ENCODE measurements around the gene CTNS. TPM values are rescaled to one million over a fixed set of nuclear protein-coding genes. Genes with fewer than 3 reads are reported as not detected.
A peak's percentile ranks its signal among the peaks of the same experiment; 100 is the strongest.

CTNS gene
- total RNA-seq, 4 donors from 2014 or later: 15.0 to 141 (median 60.2) TPM

- intact Hi-C loops (cut with DNase I; ENCODE audit: low total_unique reads) (no loop called here), in situ Hi-C loops (cut with MboI; ENCODE audit: low sequenced_read_pairs in 4 of 4) (no loop called here)
- Histone ChIP-seq H3K36me3 (peaks cover 0 to 6% of the 10 kb centered on the region in 2 donors), H3K4me1 (peaks cover 0 to 3% of the 10 kb centered on the region in 2 donors), H3K4me3 (no peak overlapping the region), H3K27ac (no peak overlapping the region), H3K9me3 (no peaks in the 10 kb centered on the region), H3K27me3 (no peaks in the 10 kb centered on the region)
- TF ChIP-seq CTCF (IDR thresholded peaks at IDR 0.05 in 4 of 5, conservative IDR thresholded peaks at IDR 0.05 in 1 of 5) (no peak), POLR2A (IDR thresholded peaks at IDR 0.05) (no peak)
- DNase-seq (no peak), ATAC-seq (no peak)
Measured at GRCh38 chr17:3598078-3598477, 38.5 kb upstream of the CTNS start.

GRCh38 chr17:3600529-3601205 lies 35.9 kb upstream of the CTNS start:
- no peaks in the 10 kb centered on the region for H3K4me1 ChIP-seq
- DNase-seq (no peak), ATAC-seq (no peak)
- H3K27me3 ChIP-seq: no peaks in the 10 kb centered on the region
- no peak overlapping the region for H3K4me3 ChIP-seq
- intact Hi-C loops (cut with DNase I; ENCODE audit: low total_unique reads) (no loop called here), in situ Hi-C loops (cut with MboI; ENCODE audit: low sequenced_read_pairs in 4 of 4) (no loop called here)
- H3K36me3 ChIP-seq: peaks cover 0 to 15% of the 10 kb centered on the region in 2 donors
- no peak overlapping the region for H3K27ac ChIP-seq
- H3K9me3 ChIP-seq: no peaks in the 10 kb centered on the region
- TF ChIP-seq CTCF (IDR thresholded peaks at IDR 0.05 in 4 of 5, conservative IDR thresholded peaks at IDR 0.05 in 1 of 5) (no peak), POLR2A (IDR thresholded peaks at IDR 0.05) (no peak)

- intact Hi-C loops (cut with DNase I; ENCODE audit: low total_unique reads): no loop called here
- H3K4me3 ChIP-seq: no peak overlapping the region
- ATAC-seq: peak in 1 of 2 donors; percentile 53
- no peak overlapping the region for H3K27ac ChIP-seq
- H3K9me3 ChIP-seq: no peaks in the 10 kb centered on the region
- no peak for DNase-seq
- no peak for TF ChIP-seq POLR2A (IDR thresholded peaks at IDR 0.05)
- TF ChIP-seq CTCF (IDR thresholded peaks at IDR 0.05 in 4 of 5, conservative IDR thresholded peaks at IDR 0.05 in 1 of 5): peak in 4 of 5 experiments; percentile 24 to 40 (median 31)
- no peaks in the 10 kb centered on the region for H3K27me3 ChIP-seq
- H3K36me3 ChIP-seq: peaks cover 0 to 27% of the 10 kb centered on the region in 2 donors
- in situ Hi-C loops (cut with MboI; ENCODE audit: low sequenced_read_pairs in 4 of 4): no loop called here
- no peaks in the 10 kb centered on the region for H3K4me1 ChIP-seq
Measured at GRCh38 chr17:3602499-3602898, 34.1 kb upstream of the CTNS start.

- Histone ChIP-seq H3K27me3 (no peaks in the 10 kb centered on the region), H3K4me1 (no peaks in the 10 kb centered on the region), H3K9me3 (no peaks in the 10 kb centered on the region), H3K4me3 (no peak overlapping the region), H3K36me3 (peaks cover 0 to 35% of the 10 kb centered on the region in 2 donors), H3K27ac (no peak overlapping the region)
- intact Hi-C loops (cut with DNase I; ENCODE audit: low total_unique reads): no loop called here
- no peak for DNase-seq
- no peak for ATAC-seq
- TF ChIP-seq CTCF (IDR thresholded peaks at IDR 0.05 in 4 of 5, conservative IDR thresholded peaks at IDR 0.05 in 1 of 5): no peak
- no peak for TF ChIP-seq POLR2A (IDR thresholded peaks at IDR 0.05)
- in situ Hi-C loops (cut with MboI; ENCODE audit: low sequenced_read_pairs in 4 of 4): no loop called here
Measured at GRCh38 chr17:3603119-3603869, 33.3 kb upstream of the CTNS start.
